PC-3 (cell line): ENCODE measurements around the gene SYN1. TPM values are rescaled to one million over a fixed set of nuclear protein-coding genes. Genes with fewer than 3 reads are reported as not detected.

Experiments
- ATAC-seq: fragments of 200-7000 bp; cut with Tn5 transposase; 2 replicates; pipeline ENCODE4 v1.9.1; 2020; ENCODE audit warnings: mild to moderate bottlenecking, moderate library complexity
- BruUV-seq: library from RNA; stranded (reverse); fragments of 400-500 nt; replicated peaks from 2 replicates; lab custom pipeline; 2021; lab: Mats Ljungman, UMichigan
- CTCF ChIA-PET: fragments of 300-600 bp; sonication (Branson Sonifier 250); formaldehyde crosslinking; loops from one replicate; lab custom pipeline; 2022; ENCODE audit warnings: antibody characterized with exemption; lab: Charles Lee
- POLR2A ChIA-PET: fragments of 300-600 bp; sonication (Branson Sonifier 250); formaldehyde crosslinking; loops from one replicate; lab custom pipeline; 2022; ENCODE audit warnings: antibody characterized with exemption; ENCODE audit not compliant: unreplicated experiment; lab: Charles Lee
- DNase-seq: peaks from one replicate; pipeline ENCODE4 v3.0.0-alpha.2; 2015
- H2AFZ ChIP-seq: fragments of 300-600 bp; sonication (generic); 2 replicates; pipeline ENCODE4 v1.6.0; 2016; ENCODE audit warnings: antibody characterized with exemption, low read length
- H3F3A ChIP-seq: fragments of 300-600 bp; sonication (generic); one replicate; pipeline ENCODE4 v1.6.0; 2017; ENCODE audit warnings: antibody characterized with exemption, low read length, control low read depth, mild to moderate bottlenecking; ENCODE audit not compliant: unreplicated experiment
- H3K27ac ChIP-seq: fragments of 300-600 bp; sonication (generic); 2 replicates; pipeline ENCODE4 v1.5.1; 2016; ENCODE audit warnings: mild to moderate bottlenecking, low read length
- H3K27me3 ChIP-seq: fragments of 300-600 bp; sonication (generic); 2 replicates; pipeline ENCODE4 v1.6.1; 2016; ENCODE audit warnings: low read length, mixed read lengths
- H3K36me3 ChIP-seq: fragments of 300-600 bp; sonication (generic); 2 replicates; pipeline ENCODE4 v1.6.1; 2016; ENCODE audit warnings: low read depth, mixed run types, low read length, mixed read lengths
- H3K4me1 ChIP-seq: fragments of 300-600 bp; sonication (generic); 2 replicates; pipeline ENCODE4 v1.5.1; 2016; ENCODE audit warnings: low read length; ENCODE audit not compliant: insufficient read depth
- H3K4me2 ChIP-seq: fragments of 300-600 bp; sonication (generic); 2 replicates; pipeline ENCODE4 v1.6.0; 2016; ENCODE audit warnings: low read length
- H3K4me3 ChIP-seq: fragments of 300-600 bp; sonication (generic); 2 replicates; pipeline ENCODE4 v1.5.1; 2016; ENCODE audit warnings: mild to moderate bottlenecking, low read length, mixed read lengths
- H3K79me2 ChIP-seq: fragments of 300-600 bp; sonication (generic); 2 replicates; pipeline ENCODE4 v1.6.1; 2017; ENCODE audit warnings: low read length, mixed read lengths
- H3K9ac ChIP-seq: fragments of 300-600 bp; sonication (generic); 2 replicates; pipeline ENCODE4 v1.6.0; 2016; ENCODE audit warnings: mild to moderate bottlenecking, low read length
- H3K9me2 ChIP-seq: fragments of 300-600 bp; sonication (generic); replicated peaks from 2 replicates; pipeline ENCODE4 v1.6.1; 2016; ENCODE audit warnings: mixed run types, low read length, mixed read lengths
- H3K9me3 ChIP-seq: fragments of 300-600 bp; sonication (generic); 2 replicates; pipeline ENCODE4 v1.6.1; 2016; ENCODE audit warnings: low read length, mixed read lengths
- H4K20me1 ChIP-seq: fragments of 300-600 bp; sonication (generic); 2 replicates; pipeline ENCODE4 v1.6.1; 2016; ENCODE audit warnings: low read length, mixed read lengths
- EZH2 ChIP-seq: fragments of 300-600 bp; sonication (generic); IDR thresholded peaks from one replicate; pipeline ENCODE4 v1.6.1; 2017; ENCODE audit warnings: antibody characterized with exemption, mild to moderate bottlenecking, low read length; ENCODE audit not compliant: unreplicated experiment
- EZH2phosphoT487 ChIP-seq: fragments of 300-600 bp; sonication (generic); IDR thresholded peaks from 2 replicates; pipeline ENCODE4 v1.6.1; 2018; ENCODE audit warnings: mild to moderate bottlenecking, antibody characterized with exemption, low read length, borderline replicate concordance
- intact Hi-C: fragments of 100-400 bp; cut with micrococcal nuclease; formaldehyde crosslinking; loops from 2 replicates; pipeline ENCODE4 v1.9.0; 2023
- total RNA-seq: library from RNA; depleted of rRNA; stranded (reverse); fragments of >200 nt; gene quantifications from 2 replicates; pipeline ENCODE4 v1.2.3, GENCODE V29; 2014
- TF ChIP-seq, protein P1 (sequence below): fragments of 300-600 bp; sonication (generic); conservative IDR thresholded peaks from 2 replicates; pipeline ENCODE4 v1.5.1; 2017; ENCODE audit warnings: antibody characterized with exemption, low read depth, mild to moderate bottlenecking, low read length

Gene SYN1
- total RNA-seq, 1 experiment from 2014 or later: not detected

DNA sequence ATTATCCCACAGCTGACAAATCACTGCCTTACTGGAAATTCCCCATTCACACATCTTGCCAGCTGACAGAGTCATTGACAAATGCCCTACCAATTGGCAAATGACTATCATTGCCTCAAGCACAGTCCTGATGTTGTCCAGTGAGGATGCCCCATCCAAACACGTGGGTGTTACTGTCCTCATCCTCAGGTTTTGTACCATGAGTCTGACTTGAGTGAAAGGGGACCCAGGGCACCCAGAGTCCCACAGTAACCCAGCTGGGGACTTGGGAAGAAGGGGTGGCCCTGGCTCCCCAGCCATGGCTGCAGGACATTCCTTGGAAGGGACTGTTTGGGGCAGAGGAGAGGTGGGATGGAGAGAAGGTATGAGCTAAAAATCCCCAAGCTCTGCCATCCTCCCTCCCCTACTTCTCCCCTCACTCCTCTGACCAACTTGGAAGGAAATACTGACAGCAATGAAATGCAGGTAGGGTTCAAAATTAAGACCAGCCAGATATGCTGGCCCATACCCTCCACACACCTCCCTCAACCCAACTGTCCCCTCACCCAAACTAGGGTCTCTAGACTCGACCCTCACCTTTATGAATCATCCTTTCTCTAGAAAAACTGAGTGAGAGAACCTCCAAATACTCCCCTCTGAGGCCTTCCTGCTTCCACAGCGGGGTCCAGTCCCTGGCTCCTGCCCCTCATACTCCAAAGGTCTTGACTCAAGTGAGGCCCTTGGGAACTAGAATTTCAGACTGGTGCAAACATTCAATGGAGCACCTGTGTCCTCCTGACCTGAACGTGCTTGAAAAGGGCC lies 32.4 kb downstream of the SYN1 start:
- H3K9me3 ChIP-seq: no peaks in the 10 kb centered on the region
- no peak overlapping the region for H2AFZ ChIP-seq
- intact Hi-C loops: no loop called here
- no peaks in the 10 kb centered on the region for H3K27me3 ChIP-seq
- ChIA-PET CTCF (no interaction called here), POLR2A (no interaction called here)
- no peaks in the 10 kb centered on the region; the same call in 1 of the 2 replicates for H3K36me3 ChIP-seq
- no TSS peak for BruUV-seq
- ATAC-seq (no peak), DNase-seq (no peak)
- peaks cover 14% of the 10 kb centered on the region for H3K4me1 ChIP-seq
- no peak overlapping the region for H3K27ac ChIP-seq
- H3K9me2 ChIP-seq: no peaks in the 10 kb centered on the region
- H3K9ac ChIP-seq: no peak overlapping the region
- H4K20me1 ChIP-seq: no peaks in the 10 kb centered on the region
- H3K4me2 ChIP-seq: no peak overlapping the region
- TF ChIP-seq EZH2phosphoT487 (no peak), EZH2 (no peak)
- peaks cover 18% of the 10 kb centered on the region for H3K79me2 ChIP-seq
- no peak overlapping the region for H3K4me3 ChIP-seq
- H3F3A ChIP-seq: no peaks in the 10 kb centered on the region

GRCh38 chrX:47586043-47586787 lies 33.4 kb downstream of the SYN1 start:
- Histone ChIP-seq H3K9me2 (no peaks in the 10 kb centered on the region), H3K27me3 (no peaks in the 10 kb centered on the region), H3K9ac (no peak overlapping the region), H2AFZ (no peak overlapping the region), H3K36me3 (no peaks in the 10 kb centered on the region; the same call in 1 of the 2 replicates), H3K4me1 (peaks cover 20% of the 10 kb centered on the region), H3K4me3 (no peak overlapping the region), H3K4me2 (no peak overlapping the region), H3K27ac (no peak overlapping the region), H4K20me1 (no peaks in the 10 kb centered on the region), H3K9me3 (no peaks in the 10 kb centered on the region), H3K79me2 (peaks cover 18% of the 10 kb centered on the region), H3F3A (no peaks in the 10 kb centered on the region)
- TF ChIP-seq EZH2phosphoT487: no peak
- no peak for TF ChIP-seq EZH2
- TF ChIP-seq, protein P1, sequence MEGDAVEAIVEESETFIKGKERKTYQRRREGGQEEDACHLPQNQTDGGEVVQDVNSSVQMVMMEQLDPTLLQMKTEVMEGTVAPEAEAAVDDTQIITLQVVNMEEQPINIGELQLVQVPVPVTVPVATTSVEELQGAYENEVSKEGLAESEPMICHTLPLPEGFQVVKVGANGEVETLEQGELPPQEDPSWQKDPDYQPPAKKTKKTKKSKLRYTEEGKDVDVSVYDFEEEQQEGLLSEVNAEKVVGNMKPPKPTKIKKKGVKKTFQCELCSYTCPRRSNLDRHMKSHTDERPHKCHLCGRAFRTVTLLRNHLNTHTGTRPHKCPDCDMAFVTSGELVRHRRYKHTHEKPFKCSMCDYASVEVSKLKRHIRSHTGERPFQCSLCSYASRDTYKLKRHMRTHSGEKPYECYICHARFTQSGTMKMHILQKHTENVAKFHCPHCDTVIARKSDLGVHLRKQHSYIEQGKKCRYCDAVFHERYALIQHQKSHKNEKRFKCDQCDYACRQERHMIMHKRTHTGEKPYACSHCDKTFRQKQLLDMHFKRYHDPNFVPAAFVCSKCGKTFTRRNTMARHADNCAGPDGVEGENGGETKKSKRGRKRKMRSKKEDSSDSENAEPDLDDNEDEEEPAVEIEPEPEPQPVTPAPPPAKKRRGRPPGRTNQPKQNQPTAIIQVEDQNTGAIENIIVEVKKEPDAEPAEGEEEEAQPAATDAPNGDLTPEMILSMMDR: no peak
- ATAC-seq (no peak), DNase-seq (no peak)
- ChIA-PET CTCF (no interaction called here), POLR2A (no interaction called here)
- BruUV-seq: no TSS peak
- intact Hi-C loops: no loop called here

GRCh38 chrX:47585273-47585672 lies 34.4 kb downstream of the SYN1 start:
- peaks cover 18% of the 10 kb centered on the region for H3K79me2 ChIP-seq
- intact Hi-C loops: no loop called here
- no peaks in the 10 kb centered on the region for H3F3A ChIP-seq
- H3K9ac ChIP-seq: no peak overlapping the region
- H3K27me3 ChIP-seq: no peaks in the 10 kb centered on the region
- H3K27ac ChIP-seq: no peak overlapping the region
- peaks cover 20% of the 10 kb centered on the region for H3K4me1 ChIP-seq
- H3K4me2 ChIP-seq: no peak overlapping the region
- CTCF ChIA-PET: no interaction called here
- POLR2A ChIA-PET: no interaction called here
- TF ChIP-seq EZH2phosphoT487 (no peak), EZH2 (no peak)
- TF ChIP-seq, protein P1: no peak
- no peak overlapping the region for H2AFZ ChIP-seq
- ATAC-seq (no peak), DNase-seq (no peak)
- H3K4me3 ChIP-seq: no peak overlapping the region
- no peaks in the 10 kb centered on the region; the same call in 1 of the 2 replicates for H3K36me3 ChIP-seq
- H4K20me1 ChIP-seq: no peaks in the 10 kb centered on the region
- no peaks in the 10 kb centered on the region for H3K9me2 ChIP-seq
- no peaks in the 10 kb centered on the region for H3K9me3 ChIP-seq
- no TSS peak for BruUV-seq
